Stimulated activated naive CD8-positive, alpha-beta T cell treated with anti-CD3 and anti-CD28 coated beads, Interleukin-15, Interleukin-2, amounts not matched to agents 100 ng/mL and 50 ng/mL, for 24 hours (primary cell): ENCODE data around the gene MMRN2.

Experiments
- H3K27ac Mint-ChIP-seq: one replicate; pipeline ENCODE4 v1.8.0; 2021; ENCODE audit warnings: mild to moderate bottlenecking, mixed read lengths
- H3K27me3 Mint-ChIP-seq: one replicate; pipeline ENCODE4 v1.8.0; 2021; ENCODE audit warnings: mixed read lengths
- H3K36me3 Mint-ChIP-seq: one replicate; pipeline ENCODE4 v1.8.0; 2021; ENCODE audit warnings: low read depth, mixed read lengths
- H3K4me1 Mint-ChIP-seq: one replicate; pipeline ENCODE4 v1.8.0; 2021; ENCODE audit warnings: low read depth, mixed read lengths
- H3K4me3 Mint-ChIP-seq: one replicate; pipeline ENCODE4 v1.8.0; 2021; ENCODE audit warnings: mild to moderate bottlenecking, mixed read lengths
- H3K9me3 Mint-ChIP-seq: one replicate; pipeline ENCODE4 v1.8.0; 2021; ENCODE audit warnings: mixed read lengths

The MMRN2 gene

GRCh38 chr10:86963341-86963919, 6.0 kb upstream of the MMRN2 start:
- peaks cover 30% of the 10 kb centered on the region for H3K4me1 Mint-ChIP-seq
- H3K27me3 Mint-ChIP-seq, result no peaks in the 10 kb centered on the region

GRCh38 chr10:86962981-86963310, 5.5 kb upstream of the MMRN2 start:
- H3K27me3 Mint-ChIP-seq, result no peaks in the 10 kb centered on the region
- no peak overlapping the region for H3K4me3 Mint-ChIP-seq
- H3K4me1 Mint-ChIP-seq, result peaks cover 30% of the 10 kb centered on the region
- H3K36me3 Mint-ChIP-seq, result no peaks in the 10 kb centered on the region
- no peaks in the 10 kb centered on the region for H3K9me3 Mint-ChIP-seq
- no peak overlapping the region for H3K27ac Mint-ChIP-seq

More at GRCh38 chr10:86963341-86963919, 6.0 kb upstream of the MMRN2 start:
- Mint-ChIP-seq H3K36me3 (no peaks in the 10 kb centered on the region), H3K9me3 (no peaks in the 10 kb centered on the region), H3K4me3 (no peak overlapping the region), H3K27ac (no peak overlapping the region)

GRCh38 chr10:86962136-86962980, 4.9 kb upstream of the MMRN2 start:
- no peaks in the 10 kb centered on the region for H3K9me3 Mint-ChIP-seq
- no peaks in the 10 kb centered on the region for H3K27me3 Mint-ChIP-seq
- H3K27ac Mint-ChIP-seq, result no peak overlapping the region
- H3K4me3 Mint-ChIP-seq, result no peak overlapping the region
- no peaks in the 10 kb centered on the region for H3K36me3 Mint-ChIP-seq
- peaks cover 24% of the 10 kb centered on the region for H3K4me1 Mint-ChIP-seq

- Mint-ChIP-seq H3K4me3 (no peak overlapping the region), H3K4me1 (peaks cover 17% of the 10 kb centered on the region), H3K36me3 (no peaks in the 10 kb centered on the region), H3K9me3 (no peaks in the 10 kb centered on the region), H3K27me3 (no peaks in the 10 kb centered on the region), H3K27ac (no peak overlapping the region)
Observed at GRCh38 chr10:86961481-86962091, 4.2 kb upstream of the MMRN2 start.

GRCh38 chr10:86960863-86961434, 3.5 kb upstream of the MMRN2 start:
- no peaks in the 10 kb centered on the region for H3K27me3 Mint-ChIP-seq
- no peaks in the 10 kb centered on the region for H3K36me3 Mint-ChIP-seq
- no peak overlapping the region for H3K27ac Mint-ChIP-seq
- no peak overlapping the region for H3K4me3 Mint-ChIP-seq
- H3K9me3 Mint-ChIP-seq, result no peaks in the 10 kb centered on the region
- H3K4me1 Mint-ChIP-seq, result peaks cover 10% of the 10 kb centered on the region

- Mint-ChIP-seq H3K4me3 (no peak overlapping the region), H3K4me1 (peaks cover 4% of the 10 kb centered on the region), H3K36me3 (no peaks in the 10 kb centered on the region), H3K27ac (no peak overlapping the region), H3K27me3 (no peaks in the 10 kb centered on the region), H3K9me3 (no peaks in the 10 kb centered on the region)
Observed at GRCh38 chr10:86960003-86960862, 2.8 kb upstream of the MMRN2 start.

- Mint-ChIP-seq H3K27ac (no peak overlapping the region), H3K36me3 (no peaks in the 10 kb centered on the region), H3K9me3 (no peaks in the 10 kb centered on the region), H3K4me1 (no peaks in the 10 kb centered on the region), H3K4me3 (no peak overlapping the region), H3K27me3 (no peaks in the 10 kb centered on the region)
Observed at GRCh38 chr10:86959737-86960002, 2.3 kb upstream of the MMRN2 start.

- Mint-ChIP-seq H3K4me3 (no peak overlapping the region), H3K27me3 (no peaks in the 10 kb centered on the region), H3K27ac (no peak overlapping the region), H3K4me1 (no peaks in the 10 kb centered on the region), H3K9me3 (no peaks in the 10 kb centered on the region), H3K36me3 (no peaks in the 10 kb centered on the region)
Observed at GRCh38 chr10:86958901-86959736, 1.7 kb upstream of the MMRN2 start.

- Mint-ChIP-seq H3K36me3 (no peaks in the 10 kb centered on the region), H3K4me3 (no peak within 1 kb of the TSS), H3K4me1 (no peaks in the 10 kb centered on the region)
Observed at GRCh38 chr10:86958116-86958900, 893 bp upstream of the MMRN2 start, which contains the start of gene SNCG. TSS of gene SNCG (plus strand) at chr10:86958599. CDS start at chr10:86958698, 99 bp downstream.

GRCh38 chr10:86956848-86957448, 467 bp downstream of the MMRN2 start:
- H3K36me3 Mint-ChIP-seq, result no peaks in the 10 kb centered on the region
- no peaks in the 10 kb centered on the region for H3K27me3 Mint-ChIP-seq
- no peak overlapping the region for H3K27ac Mint-ChIP-seq
- no peak overlapping the region for H3K4me3 Mint-ChIP-seq
- peaks cover 6% of the 10 kb centered on the region for H3K9me3 Mint-ChIP-seq
- no peaks in the 10 kb centered on the region for H3K4me1 Mint-ChIP-seq

More at GRCh38 chr10:86958116-86958900, 893 bp upstream of the MMRN2 start, which contains the start of gene SNCG:
- H3K27me3 Mint-ChIP-seq, result no peaks in the 10 kb centered on the region
- H3K9me3 Mint-ChIP-seq, result no peaks in the 10 kb centered on the region
- no peak within 1 kb of the TSS for H3K27ac Mint-ChIP-seq

GRCh38 chr10:86956195-86956847, 1.1 kb downstream of the MMRN2 start:
- Mint-ChIP-seq H3K4me1 (no peaks in the 10 kb centered on the region), H3K27me3 (no peaks in the 10 kb centered on the region), H3K9me3 (peaks cover 8% of the 10 kb centered on the region), H3K27ac (no peak overlapping the region), H3K36me3 (no peaks in the 10 kb centered on the region), H3K4me3 (no peak overlapping the region)

- Mint-ChIP-seq H3K27ac (no peak overlapping the region), H3K27me3 (no peaks in the 10 kb centered on the region), H3K4me3 (no peak overlapping the region), H3K36me3 (no peaks in the 10 kb centered on the region), H3K9me3 (peaks cover 8% of the 10 kb centered on the region), H3K4me1 (peaks cover under 1% of the 10 kb centered on the region)
Observed at GRCh38 chr10:86955501-86956194, 1.8 kb downstream of the MMRN2 start.
